ENCODE data around the gene CDK2. TPM values are rescaled to one million over a fixed set of nuclear protein-coding genes. Genes with fewer than 3 reads are reported as not detected.
"Not testable (repeated sequence)": the region's sequence is repeated elsewhere in the genome, so short reads cannot be mapped to it uniquely, and the experiment has no call there.

Gene CDK2
- total and polyA plus RNA-seq, 7 donors, result 5.1 to 13.9 (median 8.4) TPM

DNA sequence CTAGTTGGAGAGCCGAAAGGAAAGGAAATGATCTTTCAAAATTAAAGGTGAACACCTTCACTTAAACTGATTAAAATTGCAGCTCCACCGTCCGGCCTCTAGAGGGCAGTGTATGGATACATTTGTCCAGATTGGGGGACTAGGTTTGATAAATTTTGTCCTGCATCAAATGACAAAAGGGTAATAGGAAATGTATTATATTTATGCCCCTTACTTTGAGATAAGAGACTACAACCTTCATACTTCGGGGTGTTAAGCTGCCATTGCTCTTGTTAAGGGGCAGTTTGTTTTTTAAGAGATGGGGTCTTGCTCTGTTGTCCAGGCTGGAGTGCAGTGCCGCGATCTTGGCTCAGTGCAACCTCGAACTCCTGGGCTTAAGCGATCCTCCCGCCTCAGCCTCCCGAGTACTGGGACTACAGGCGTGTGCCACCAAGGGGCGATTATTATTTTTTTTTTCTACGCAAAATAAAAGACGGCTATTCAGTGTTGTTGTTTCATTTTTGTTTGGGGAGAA, 29.6 kb downstream of the CDK2 start:
- peak; percentile 46 to 65 for DNase-seq
- intact Hi-C loops (cut with DNase I), result loop anchor here (2.0 to 10.0 kb wide), 3 partner anchors 41 to 109 kb away; partner anchors contain the start of genes PA2G4 (in 1 of the 2) and RPS26 (in 1 of the 2)
- H3K9me3 ChIP-seq, result no peaks in the 10 kb centered on the region
- H3K27me3 ChIP-seq (ENCODE audit: insufficient read depth in 3 of 3, low read length in 2 of 3), result no peaks in the 10 kb centered on the region
- H3K27ac ChIP-seq, result peak overlapping the region; percentile 84
- peaks cover 9 to 42% of the 10 kb centered on the region in 2 donors for H3K36me3 ChIP-seq (ENCODE audit: insufficient read depth in 1 of 2, low read depth in 1 of 2)
- peak; percentile 43 to 75 (median 56) for ATAC-seq
- peak overlapping the region; percentile 68 for H3K4me3 ChIP-seq
- peaks cover 17% of the 10 kb centered on the region for H3K4me1 ChIP-seq
- TF ChIP-seq, protein P1, sequence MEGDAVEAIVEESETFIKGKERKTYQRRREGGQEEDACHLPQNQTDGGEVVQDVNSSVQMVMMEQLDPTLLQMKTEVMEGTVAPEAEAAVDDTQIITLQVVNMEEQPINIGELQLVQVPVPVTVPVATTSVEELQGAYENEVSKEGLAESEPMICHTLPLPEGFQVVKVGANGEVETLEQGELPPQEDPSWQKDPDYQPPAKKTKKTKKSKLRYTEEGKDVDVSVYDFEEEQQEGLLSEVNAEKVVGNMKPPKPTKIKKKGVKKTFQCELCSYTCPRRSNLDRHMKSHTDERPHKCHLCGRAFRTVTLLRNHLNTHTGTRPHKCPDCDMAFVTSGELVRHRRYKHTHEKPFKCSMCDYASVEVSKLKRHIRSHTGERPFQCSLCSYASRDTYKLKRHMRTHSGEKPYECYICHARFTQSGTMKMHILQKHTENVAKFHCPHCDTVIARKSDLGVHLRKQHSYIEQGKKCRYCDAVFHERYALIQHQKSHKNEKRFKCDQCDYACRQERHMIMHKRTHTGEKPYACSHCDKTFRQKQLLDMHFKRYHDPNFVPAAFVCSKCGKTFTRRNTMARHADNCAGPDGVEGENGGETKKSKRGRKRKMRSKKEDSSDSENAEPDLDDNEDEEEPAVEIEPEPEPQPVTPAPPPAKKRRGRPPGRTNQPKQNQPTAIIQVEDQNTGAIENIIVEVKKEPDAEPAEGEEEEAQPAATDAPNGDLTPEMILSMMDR (IDR thresholded peaks at IDR 0.05), result peak; percentile 79
- WGBS, 3 donors, result 21 to 27% (median 21%) methylated on average over 14 of the region's 14 CpGs

DNA sequence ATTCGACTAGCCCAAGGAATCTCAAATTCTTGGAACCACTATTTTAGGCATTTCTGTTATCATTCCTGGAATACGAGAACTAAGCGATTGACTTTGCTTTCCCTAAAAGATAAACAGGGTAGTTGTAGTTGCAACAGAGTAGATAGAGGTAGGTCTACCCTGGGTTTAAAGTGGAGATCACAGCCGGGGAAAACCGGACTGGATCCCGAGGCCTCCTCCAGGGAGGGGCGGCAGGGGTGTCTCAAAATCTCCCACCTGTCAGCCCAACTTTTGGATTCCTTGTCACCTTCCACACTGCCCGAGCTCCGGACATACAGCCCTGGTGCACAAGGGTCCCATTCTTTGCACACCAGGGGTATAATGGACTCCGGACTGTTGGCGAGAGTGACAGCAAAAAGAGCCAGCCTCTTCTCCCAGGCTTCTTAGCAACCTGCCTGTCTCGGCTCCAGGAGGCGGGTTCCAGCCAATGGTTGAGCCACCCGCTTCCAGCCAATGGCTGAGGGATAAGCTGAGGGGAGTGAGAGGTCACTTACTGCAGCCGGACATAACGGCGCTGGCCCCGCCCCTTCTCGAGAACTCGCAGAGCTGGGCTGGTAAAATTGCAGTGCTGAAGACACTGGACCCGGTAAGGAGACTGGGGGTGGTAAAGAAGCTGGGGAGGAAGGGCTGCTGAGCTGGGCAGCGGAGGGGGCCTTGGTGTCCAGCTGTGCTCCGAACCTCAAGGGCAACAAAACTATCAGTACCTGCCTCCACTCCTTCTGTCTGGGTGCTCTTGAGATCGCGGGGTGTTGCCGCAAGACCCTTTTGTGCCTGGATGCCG, 30.3 kb downstream of the CDK2 start, which contains the start of gene SUOX:
TSS of gene SUOX (plus strand) at position 562 of the 820 bp plus-strand sequence. CDS start 4,946 bp downstream, outside the sequence.
- peak within 1 kb of the TSS; percentile 84 for H3K27ac ChIP-seq
- ATAC-seq (peak; percentile 98 to 99 (median 98)), DNase-seq (peak; percentile 96 to 98)
- H3K36me3 ChIP-seq (ENCODE audit: insufficient read depth in 1 of 2, low read depth in 1 of 2), result peaks cover 7 to 38% of the 10 kb centered on the region in 2 donors
- 0 to 1% (median 1%) methylated on average over 27 of the region's 27 CpGs for WGBS, 3 donors
- H3K27me3 ChIP-seq (ENCODE audit: insufficient read depth in 3 of 3, low read length in 2 of 3), result no peaks in the 10 kb centered on the region
- H3K4me3 ChIP-seq, result peak within 1 kb of the TSS; percentile 68
- H3K9me3 ChIP-seq, result no peaks in the 10 kb centered on the region
- intact Hi-C loops (cut with DNase I), result loop anchor here (2.0 to 10.0 kb wide), 3 partner anchors 40 to 108 kb away; partner anchors contain the start of genes PA2G4 (in 1 of the 2) and RPS26 (in 1 of the 2)
- peaks cover 17% of the 10 kb centered on the region for H3K4me1 ChIP-seq
- TF ChIP-seq, protein P1 (IDR thresholded peaks at IDR 0.05), result no peak

DNA sequence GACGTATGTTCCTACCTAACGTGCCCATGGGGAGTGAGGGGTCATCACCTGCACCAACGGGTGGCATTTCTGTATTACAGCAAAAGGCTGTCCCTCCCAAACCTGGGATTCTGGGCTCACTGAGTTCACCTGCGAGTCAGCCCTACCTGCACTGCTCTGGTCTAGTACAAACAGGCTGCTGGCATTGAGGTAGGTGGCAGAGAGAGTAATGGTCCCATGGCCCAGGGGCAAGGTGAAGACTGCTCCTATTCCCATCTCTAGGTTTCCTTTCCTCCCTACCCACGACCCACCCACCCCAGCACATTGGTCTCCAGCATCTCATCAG, 30.9 kb downstream of the CDK2 start:
- no peaks in the 10 kb centered on the region for H3K27me3 ChIP-seq (ENCODE audit: insufficient read depth in 3 of 3, low read length in 2 of 3)
- H3K27ac ChIP-seq, result peak overlapping the region; percentile 84
- H3K4me1 ChIP-seq, result peaks cover 17% of the 10 kb centered on the region
- H3K9me3 ChIP-seq, result no peaks in the 10 kb centered on the region
- 0 to 4% (median 2%) methylated on average over 5 of the region's 5 CpGs for WGBS, 3 donors
- TF ChIP-seq, protein P1 (IDR thresholded peaks at IDR 0.05), result no peak
- H3K36me3 ChIP-seq (ENCODE audit: insufficient read depth in 1 of 2, low read depth in 1 of 2), result peaks cover 6 to 38% of the 10 kb centered on the region in 2 donors
- H3K4me3 ChIP-seq, result peak overlapping the region; percentile 68
- ATAC-seq (peak in 1 of 4 donors; percentile 6), DNase-seq (no peak)
- intact Hi-C loops (cut with DNase I), result loop anchor here (2.0 to 10.0 kb wide), 3 partner anchors 40 to 107 kb away; partner anchors contain the start of genes PA2G4 (in 1 of the 2) and RPS26 (in 1 of the 2)

DNA sequence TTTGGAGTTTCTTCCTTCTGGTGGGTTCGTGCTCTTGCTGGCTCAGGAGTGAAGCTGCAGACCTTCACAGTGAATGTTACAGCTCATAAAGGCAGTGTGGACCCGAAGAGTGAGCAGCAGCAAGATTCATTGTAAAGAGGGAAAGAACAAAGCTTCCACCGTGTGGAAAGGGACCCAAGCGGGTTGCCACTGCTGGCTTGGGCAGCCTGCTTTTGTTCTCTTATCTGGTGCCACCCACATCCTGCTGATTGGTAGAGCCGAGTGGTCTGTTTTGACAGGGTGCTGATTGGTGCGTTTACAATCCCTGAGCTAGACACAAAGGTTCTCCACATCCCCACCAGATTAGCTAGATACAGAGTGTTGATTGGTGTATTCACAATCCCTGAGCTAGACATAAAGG, 32.9 kb downstream of the CDK2 start:
- H3K4me1 ChIP-seq, result peaks cover 17% of the 10 kb centered on the region
- ATAC-seq; DNase-seq; H3K9me3 ChIP-seq; H3K27ac ChIP-seq; H3K4me3 ChIP-seq; H3K27me3 ChIP-seq (ENCODE audit: insufficient read depth in 3 of 3, low read length in 2 of 3): not testable (repeated sequence)
- peaks cover 0 to 34% of the 10 kb centered on the region in 2 donors for H3K36me3 ChIP-seq (ENCODE audit: insufficient read depth in 1 of 2, low read depth in 1 of 2)
- 56 to 84% (median 83%) methylated on average over 2 to 6 of the region's 6 CpGs for WGBS, 3 donors
- intact Hi-C loops (cut with DNase I), result loop anchor here in 1 of 2 donors (5.0 to 10.0 kb wide), 2 partner anchors 38 to 105 kb away; partner anchors contain the start of gene PA2G4

DNA sequence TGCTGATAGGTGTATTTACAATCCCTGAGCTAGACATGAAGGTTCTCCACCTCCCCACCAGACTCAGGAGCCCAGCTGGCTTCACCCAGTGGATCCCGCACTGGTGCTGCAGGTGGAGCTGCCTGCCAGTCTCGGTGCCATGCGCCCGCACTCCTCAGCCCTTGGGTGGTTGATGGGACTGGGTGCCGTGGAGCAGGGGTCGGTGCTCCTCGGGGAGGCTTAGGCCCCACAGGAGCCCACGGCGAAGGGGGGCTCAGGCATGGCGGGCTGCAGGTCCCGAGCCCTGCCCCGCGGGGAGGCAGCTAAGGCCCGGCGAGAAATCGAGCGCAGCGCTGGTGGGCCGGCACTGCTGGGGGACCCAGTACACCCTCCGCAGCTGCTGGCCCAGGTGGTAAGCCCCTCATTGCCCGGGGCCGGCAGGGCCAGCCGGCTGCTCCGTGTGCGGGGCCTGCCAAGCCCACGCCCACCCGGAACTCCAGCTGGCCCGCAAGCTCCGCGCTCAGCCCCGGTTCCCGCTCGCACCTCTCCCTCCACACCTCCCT, 33.4 kb downstream of the CDK2 start:
- Histone ChIP-seq H3K4me1 (peaks cover 17% of the 10 kb centered on the region), H3K27ac (peak overlapping the region; percentile 78), H3K4me3 (peak overlapping the region; percentile 50), H3K36me3 (ENCODE audit: insufficient read depth in 1 of 2, low read depth in 1 of 2) (peaks cover 0 to 32% of the 10 kb centered on the region in 2 donors)
- not testable (repeated sequence) for H3K9me3 ChIP-seq; ATAC-seq; H3K27me3 ChIP-seq (ENCODE audit: insufficient read depth in 3 of 3, low read length in 2 of 3); DNase-seq
- intact Hi-C loops (cut with DNase I), result loop anchor here (5.0 to 10.0 kb wide), 2 partner anchors 37 to 105 kb away; partner anchors contain the start of gene PA2G4 (in 2 of the 2)
- WGBS, 3 donors, result 78 to 89% (median 86%) methylated on average over 26 to 33 of the region's 33 CpGs

Data from psoas muscle (tissue), 8 donors.